H9 (cell line): ENCODE results near the gene PASD1. TPM values are rescaled to one million over a fixed set of nuclear protein-coding genes. Genes with fewer than 3 reads are reported as not detected.

ENCODE experiments used
- DNase-seq: peaks from one replicate; pipeline ENCODE4 v3.0.0-alpha.2; 2017
- H2AFZ ChIP-seq: one replicate; pipeline ENCODE4 v1.6.1; 2013; ENCODE audit warnings: mild to moderate bottlenecking, low read length, control low read depth, moderate library complexity
- H2AK5ac ChIP-seq: 2 replicates; pipeline ENCODE4 v1.6.1; 2013; ENCODE audit warnings: low read length, control low read depth, mixed read lengths; ENCODE audit not compliant: insufficient read length
- H2BK120ac ChIP-seq: one replicate; pipeline ENCODE4 v1.6.1; 2013; ENCODE audit warnings: low read depth, mild to moderate bottlenecking, low read length, control low read depth, inconsistent platforms; ENCODE audit not compliant: poor library complexity, severe bottlenecking
- H2BK12ac ChIP-seq: 2 replicates; pipeline ENCODE4 v1.6.1; 2013; ENCODE audit warnings: low read length, control low read depth, mixed read lengths, low read depth; ENCODE audit not compliant: insufficient read length
- H2BK15ac ChIP-seq: 2 replicates; pipeline ENCODE4 v1.6.1; 2013; ENCODE audit warnings: low read depth, low read length, control low read depth
- H2BK20ac ChIP-seq: one replicate; pipeline ENCODE4 v1.6.1; 2013; ENCODE audit warnings: low read depth, mild to moderate bottlenecking, low read length, control low read depth, inconsistent platforms; ENCODE audit not compliant: poor library complexity, severe bottlenecking
- H2BK5ac ChIP-seq: 2 replicates; pipeline ENCODE4 v1.6.1; 2013; ENCODE audit warnings: low read length, control low read depth, mixed read lengths; ENCODE audit not compliant: insufficient read length
- H3K14ac ChIP-seq: 2 replicates; pipeline ENCODE4 v1.6.1; 2013; ENCODE audit warnings: low read length, control low read depth; ENCODE audit not compliant: insufficient read depth
- H3K18ac ChIP-seq: 2 replicates; pipeline ENCODE4 v1.6.1; 2013; ENCODE audit warnings: low read depth, mild to moderate bottlenecking, mixed read lengths, low read length, control low read depth; ENCODE audit not compliant: insufficient read length
- H3K23ac ChIP-seq: 2 replicates; pipeline ENCODE4 v1.6.1; 2013; ENCODE audit warnings: low read length, control low read depth, mixed read lengths, low read depth; ENCODE audit not compliant: insufficient read length
- H3K23me2 ChIP-seq: 2 replicates; pipeline ENCODE4 v1.6.1; 2013; ENCODE audit warnings: low read depth, mild to moderate bottlenecking, mixed read lengths, low read length, control low read depth; ENCODE audit not compliant: insufficient read length, poor library complexity, severe bottlenecking
- H3K27ac ChIP-seq: 2 replicates; pipeline ENCODE4 v1.5.1; 2013; ENCODE audit warnings: low read length, control low read depth, mixed read lengths, low read depth; ENCODE audit not compliant: insufficient read length
- H3K27me3 ChIP-seq: 2 replicates; pipeline ENCODE4 v1.6.1; 2013; ENCODE audit warnings: low read length, control low read depth, inconsistent platforms; ENCODE audit not compliant: insufficient read depth
- H3K4ac ChIP-seq: 2 replicates; pipeline ENCODE4 v1.6.1; 2013; ENCODE audit warnings: low read depth, mild to moderate bottlenecking, control low read depth, inconsistent platforms, low read length, moderate library complexity
- H3K4me1 ChIP-seq: 2 replicates; pipeline ENCODE4 v1.6.1; 2013; ENCODE audit warnings: low read length, control low read depth, inconsistent platforms; ENCODE audit not compliant: insufficient read depth
- H3K4me2 ChIP-seq: 2 replicates; pipeline ENCODE4 v1.6.1; 2013; ENCODE audit warnings: low read length, control low read depth, mixed read lengths; ENCODE audit not compliant: insufficient read length, insufficient read depth
- H3K56ac ChIP-seq: 2 replicates; pipeline ENCODE4 v1.6.1; 2013; ENCODE audit warnings: low read depth, mild to moderate bottlenecking, mixed read lengths, low read length, control low read depth; ENCODE audit not compliant: insufficient read length
- H3K79me1 ChIP-seq: 2 replicates; pipeline ENCODE4 v1.6.1; 2013; ENCODE audit warnings: low read depth, mild to moderate bottlenecking, moderate library complexity, low read length, control low read depth, inconsistent platforms; ENCODE audit not compliant: insufficient read depth, poor library complexity, severe bottlenecking
- H3K79me2 ChIP-seq: 2 replicates; pipeline ENCODE4 v1.6.1; 2013; ENCODE audit warnings: low read length, control low read depth, inconsistent platforms; ENCODE audit not compliant: insufficient read depth
- H3K9ac ChIP-seq: 2 replicates; pipeline ENCODE4 v1.6.1; 2013; ENCODE audit warnings: low read length, control low read depth, mixed read lengths; ENCODE audit not compliant: insufficient read length; ENCODE audit errors: extremely low read depth
- H3K9me3 ChIP-seq: one replicate; pipeline ENCODE4 v1.6.1; 2013; ENCODE audit warnings: low read depth, low read length, inconsistent platforms; ENCODE audit not compliant: control insufficient read depth
- H3T11ph ChIP-seq: one replicate; pipeline ENCODE4 v1.6.1; 2013; ENCODE audit warnings: mild to moderate bottlenecking, low read length, control low read depth, inconsistent platforms
- H4K20me1 ChIP-seq: one replicate; pipeline ENCODE4 v1.6.1; 2013; ENCODE audit not compliant: control insufficient read depth, insufficient read length, insufficient read depth
- H4K5ac ChIP-seq: 2 replicates; pipeline ENCODE4 v1.6.1; 2013; ENCODE audit warnings: low read depth, mild to moderate bottlenecking, mixed read lengths, low read length, control low read depth; ENCODE audit not compliant: insufficient read length
- H4K8ac ChIP-seq: replicated peaks from 2 replicates; pipeline ENCODE4 v1.6.1; 2013; ENCODE audit warnings: low read length, control low read depth, mixed read lengths, low read depth; ENCODE audit not compliant: insufficient read length
- H4K91ac ChIP-seq: 2 replicates; pipeline ENCODE4 v1.6.1; 2013; ENCODE audit warnings: low read depth, mild to moderate bottlenecking, moderate library complexity, mixed read lengths, low read length, control low read depth; ENCODE audit not compliant: insufficient read length
- H3K27ac Mint-ChIP-seq, 3 experiments: 2 replicates in 2 of 3; 3 replicates in 1 of 3; pipeline ENCODE4 v1.8.0; 2020 to 2021; ENCODE audit warnings: mixed read lengths in 3 of 3, mild to moderate bottlenecking in 1 of 3, moderate library complexity in 1 of 3
- H3K27me3 Mint-ChIP-seq: 2 replicates; pipeline ENCODE4 v1.8.0; 2021; ENCODE audit warnings: low read depth, mild to moderate bottlenecking, moderate library complexity, mixed read lengths
- H3K36me3 Mint-ChIP-seq, 3 experiments: 2 replicates in 2 of 3; 3 replicates in 1 of 3; pipeline ENCODE4 v1.8.0; 2020 to 2021; ENCODE audit warnings: low read depth in 3 of 3, mixed read lengths in 3 of 3; ENCODE audit not compliant: insufficient read depth in 1 of 3
- H3K4me1 Mint-ChIP-seq, 2 experiments: 2 replicates each; pipeline ENCODE4 v1.8.0; 2020; ENCODE audit warnings: mixed read lengths in 2 of 2
- H3K4me3 Mint-ChIP-seq, 2 experiments: 2 replicates in 1 of 2; 3 replicates in 1 of 2; pipeline ENCODE4 v1.8.0; 2020 to 2021; ENCODE audit warnings: mild to moderate bottlenecking in 2 of 2, mixed read lengths in 2 of 2, moderate library complexity in 1 of 2
- H3K9me3 Mint-ChIP-seq, 2 experiments: 2 replicates in 1 of 2; 3 replicates in 1 of 2; pipeline ENCODE4 v1.8.0; 2020; ENCODE audit warnings: mild to moderate bottlenecking in 2 of 2, mixed read lengths in 2 of 2, moderate library complexity in 1 of 2
- CTCF ChIP-seq: fragments of 200-600 bp; sonication (generic); conservative IDR thresholded peaks from 3 replicates; pipeline ENCODE4 v1.8.0; 2021; ENCODE audit warnings: antibody characterized with exemption, mild to moderate bottlenecking
- WGBS: extraction: QIAGEN DNeasy Blood & Tissue Kit; methylation state at CpG from one replicate; pipeline ENCODE4 v1.1.7; 2013; ENCODE audit warnings: missing lambda C conversion rate, low lambda C conversion rate, mixed read lengths; ENCODE audit not compliant: insufficient read length; ENCODE audit errors: extremely low coverage; 5-methylcytosine and 5-hydroxymethylcytosine counted together
- total RNA-seq: library from RNA; stranded (reverse); gene quantifications from 2 replicates; pipeline ENCODE4 v1.2.1, GENCODE V29; 2021

PASD1 gene
- total RNA-seq, 1 experiment from 2014 or later, result not detected

- no peak overlapping the region for H2BK5ac ChIP-seq
- H3K4me1 Mint-ChIP-seq, result peaks cover 5 to 11% of the 10 kb centered on the region in 2 experiments; a peak in 3 of 4 replicates
Observed at GRCh38 chrX:151724563-151725337, 161.3 kb downstream of the PASD1 start.

More at GRCh38 chrX:151724563-151725337, 161.3 kb downstream of the PASD1 start:
- no peak overlapping the region for H3K4ac ChIP-seq
- H2AK5ac ChIP-seq, result no peak overlapping the region
- peaks cover 68% of the 10 kb centered on the region for H3K9me3 ChIP-seq
- H2BK15ac ChIP-seq, result no peak overlapping the region
- H2BK20ac ChIP-seq, result no peak overlapping the region
- no peak overlapping the region for H3K9ac ChIP-seq
- H3K23ac ChIP-seq, result no peak overlapping the region
- WGBS, result no CpG with 5 or more reads among the region's 7 CpGs
- Mint-ChIP-seq H3K9me3 (peaks cover 64% of the 10 kb centered on the region in 2 experiments), H3K27ac (no peak overlapping the region), H3K4me3 (no peak overlapping the region), H3K36me3 (no peaks in the 10 kb centered on the region; a peak in 2 of 7 replicates), H3K27me3 (peaks cover 8% of the 10 kb centered on the region)
- H3K18ac ChIP-seq, result no peak overlapping the region
- no peak overlapping the region for H4K8ac ChIP-seq
- no peaks in the 10 kb centered on the region for H3K23me2 ChIP-seq
- H3K56ac ChIP-seq, result no peak overlapping the region
- no peak overlapping the region for H3K14ac ChIP-seq
- no peak overlapping the region for H3K4me2 ChIP-seq
- H4K5ac ChIP-seq, result no peak overlapping the region
- no peaks in the 10 kb centered on the region for H3K79me2 ChIP-seq
- H3K27ac ChIP-seq, result no peak overlapping the region
- H2BK12ac ChIP-seq, result no peak overlapping the region
- H2BK120ac ChIP-seq, result no peak overlapping the region
- H3K79me1 ChIP-seq, result no peaks in the 10 kb centered on the region
- H4K91ac ChIP-seq, result no peak overlapping the region
- no peak overlapping the region for H2AFZ ChIP-seq
- H4K20me1 ChIP-seq, result no peaks in the 10 kb centered on the region
- DNase-seq, result no peak
- no peaks in the 10 kb centered on the region for H3K4me1 ChIP-seq
- no peaks in the 10 kb centered on the region for H3K27me3 ChIP-seq
- TF ChIP-seq CTCF, result no peak
- no peak overlapping the region for H3T11ph ChIP-seq
